ENCODE data around the gene RAB36.

The RAB36 gene

DNA sequence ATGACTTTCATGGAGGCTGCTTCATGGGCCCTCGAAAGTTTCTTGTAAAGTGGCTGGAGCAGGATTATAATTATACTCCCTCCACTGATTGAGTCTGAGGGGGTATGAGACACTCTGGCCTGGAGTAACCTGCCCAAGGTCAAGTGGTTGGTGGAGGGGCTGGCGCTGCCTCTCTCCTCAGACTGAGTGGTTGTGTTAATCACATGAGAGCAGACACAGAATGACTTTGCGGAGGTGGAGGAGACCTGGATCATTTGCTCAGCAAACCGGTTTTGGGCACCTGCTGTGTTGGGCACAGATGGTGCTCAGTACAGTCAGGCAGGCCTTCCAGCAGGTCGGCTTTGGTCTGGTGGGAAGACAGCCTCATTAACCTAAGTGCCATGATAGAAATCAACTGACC, 46.9 kb downstream of the RAB36 start:
- no peak for TF ChIP-seq CTBP1 (IDR thresholded peaks at IDR 0.05; ENCODE audit: borderline replicate concordance)
- no peak for TF ChIP-seq ELF4 (IDR thresholded peaks at IDR 0.05)
- TF ChIP-seq SP1 (IDR thresholded peaks at IDR 0.05), result no peak
- TF ChIP-seq HDGF (IDR thresholded peaks at IDR 0.05; ENCODE audit: borderline replicate concordance), result no peak
- no peak for TF ChIP-seq FOXA1 (IDR thresholded peaks at IDR 0.05)
- TF ChIP-seq NFRKB (IDR thresholded peaks at IDR 0.05), result no peak
- TF ChIP-seq FOXK2 (IDR thresholded peaks at IDR 0.05), result no peak
- no peak for TF ChIP-seq SUZ12 (IDR thresholded peaks at IDR 0.05)
- no peak for TF ChIP-seq TARDBP (IDR thresholded peaks at IDR 0.05)
- ChIA-PET POLR2A (no interaction called here), CTCF (no interaction called here)
- no peak for DNase-seq (ENCODE audit: extremely low spot score)

DNA sequence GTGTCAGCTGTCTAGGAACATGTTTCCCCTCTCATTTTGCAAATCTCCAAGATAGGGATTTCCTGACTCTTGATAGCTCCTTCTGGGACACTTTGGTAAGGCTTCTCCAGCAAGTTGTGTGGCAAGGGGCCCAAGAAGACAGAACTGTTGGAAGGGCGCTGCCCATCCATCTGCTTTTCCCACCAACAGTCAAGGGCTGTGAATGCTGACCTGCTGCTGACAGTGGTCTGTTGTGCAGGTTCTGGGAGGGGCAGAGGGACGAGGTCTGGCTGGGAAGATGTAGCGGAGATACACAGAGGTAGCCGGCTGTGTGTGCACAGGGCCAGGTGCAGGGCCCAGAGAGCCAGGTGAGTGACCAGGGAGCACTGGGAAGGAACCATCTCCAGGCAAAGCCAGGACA, 47.3 kb downstream of the RAB36 start:
- TF ChIP-seq LEF1 (IDR thresholded peaks at IDR 0.05; ENCODE audit: borderline replicate concordance) (no peak), FOXM1 (IDR thresholded peaks at IDR 0.05; ENCODE audit: borderline replicate concordance) (no peak), FOXA1 (IDR thresholded peaks at IDR 0.05) (no peak), L3MBTL2 (conservative IDR thresholded peaks at IDR 0.05) (no peak), TARDBP (IDR thresholded peaks at IDR 0.05) (no peak), FOXK2 (IDR thresholded peaks at IDR 0.05) (no peak), CTBP1 (IDR thresholded peaks at IDR 0.05; ENCODE audit: borderline replicate concordance) (no peak), HDGF (IDR thresholded peaks at IDR 0.05; ENCODE audit: borderline replicate concordance) (no peak), BHLHE40 (IDR thresholded peaks at IDR 0.05; ENCODE audit: borderline replicate concordance) (no peak), ZNF384 (IDR thresholded peaks at IDR 0.05) (no peak), SP1 (IDR thresholded peaks at IDR 0.05) (no peak)
- CTCF ChIA-PET, result no interaction called here
- POLR2A ChIA-PET, result no interaction called here
- DNase-seq (ENCODE audit: extremely low spot score), result no peak

DNA sequence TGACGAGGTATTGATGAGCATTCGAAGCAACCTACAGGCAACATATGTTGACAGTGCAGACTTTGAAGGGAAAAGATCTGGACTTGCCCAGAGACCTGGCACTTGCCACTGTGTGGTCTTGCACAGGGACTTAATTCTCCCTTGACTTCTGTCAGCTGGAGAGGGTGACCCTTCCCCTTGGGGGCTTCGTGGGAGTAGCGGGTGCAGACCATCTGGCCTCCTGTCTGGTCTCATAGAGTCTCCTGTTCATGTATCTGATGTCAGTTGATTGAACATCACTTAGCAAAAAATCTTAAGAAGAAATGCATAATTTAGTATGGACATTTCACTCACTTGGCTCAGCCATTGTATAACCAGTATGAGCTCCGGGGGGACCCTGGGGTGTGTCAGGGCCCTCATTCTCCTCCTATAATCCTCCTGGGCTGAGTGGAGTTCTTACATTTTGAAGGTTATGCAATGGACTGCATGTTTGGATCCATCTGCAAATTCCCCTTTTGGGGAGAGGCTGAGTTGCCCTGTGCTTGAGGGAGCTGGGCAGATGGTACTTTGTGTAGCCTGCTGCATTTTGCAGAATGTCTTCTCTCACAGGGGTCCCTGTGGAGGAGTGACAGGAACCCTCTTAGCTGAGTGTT, 48.0 kb downstream of the RAB36 start:
- CTCF ChIA-PET, result no interaction called here
- no peak for TF ChIP-seq CTBP1 (IDR thresholded peaks at IDR 0.05; ENCODE audit: borderline replicate concordance)
- no peak for TF ChIP-seq NFRKB (IDR thresholded peaks at IDR 0.05)
- TF ChIP-seq FOXA1 (IDR thresholded peaks at IDR 0.05), result no peak
- TF ChIP-seq SUZ12 (IDR thresholded peaks at IDR 0.05), result no peak
- TF ChIP-seq TARDBP (IDR thresholded peaks at IDR 0.05), result no peak
- TF ChIP-seq, protein P1, sequence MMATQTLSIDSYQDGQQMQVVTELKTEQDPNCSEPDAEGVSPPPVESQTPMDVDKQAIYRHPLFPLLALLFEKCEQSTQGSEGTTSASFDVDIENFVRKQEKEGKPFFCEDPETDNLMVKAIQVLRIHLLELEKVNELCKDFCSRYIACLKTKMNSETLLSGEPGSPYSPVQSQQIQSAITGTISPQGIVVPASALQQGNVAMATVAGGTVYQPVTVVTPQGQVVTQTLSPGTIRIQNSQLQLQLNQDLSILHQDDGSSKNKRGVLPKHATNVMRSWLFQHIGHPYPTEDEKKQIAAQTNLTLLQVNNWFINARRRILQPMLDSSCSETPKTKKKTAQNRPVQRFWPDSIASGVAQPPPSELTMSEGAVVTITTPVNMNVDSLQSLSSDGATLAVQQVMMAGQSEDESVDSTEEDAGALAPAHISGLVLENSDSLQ (IDR thresholded peaks at IDR 0.05), result no peak
- no peak for TF ChIP-seq LEF1 (IDR thresholded peaks at IDR 0.05; ENCODE audit: borderline replicate concordance)
- TF ChIP-seq BHLHE40 (IDR thresholded peaks at IDR 0.05; ENCODE audit: borderline replicate concordance), result no peak
- no peak for TF ChIP-seq HDGF (IDR thresholded peaks at IDR 0.05; ENCODE audit: borderline replicate concordance)
- TF ChIP-seq SP1 (IDR thresholded peaks at IDR 0.05), result no peak
- no peak for TF ChIP-seq ARNT (IDR thresholded peaks at IDR 0.05)
- TF ChIP-seq FOXK2 (IDR thresholded peaks at IDR 0.05), result no peak
- no peak for TF ChIP-seq ELF4 (IDR thresholded peaks at IDR 0.05)
- no peak for TF ChIP-seq FOXM1 (IDR thresholded peaks at IDR 0.05; ENCODE audit: borderline replicate concordance)
- no peak for TF ChIP-seq ZNF384 (IDR thresholded peaks at IDR 0.05)
- TF ChIP-seq L3MBTL2 (conservative IDR thresholded peaks at IDR 0.05), result no peak
- DNase-seq (ENCODE audit: extremely low spot score), result no peak
- POLR2A ChIA-PET, result no interaction called here

DNA sequence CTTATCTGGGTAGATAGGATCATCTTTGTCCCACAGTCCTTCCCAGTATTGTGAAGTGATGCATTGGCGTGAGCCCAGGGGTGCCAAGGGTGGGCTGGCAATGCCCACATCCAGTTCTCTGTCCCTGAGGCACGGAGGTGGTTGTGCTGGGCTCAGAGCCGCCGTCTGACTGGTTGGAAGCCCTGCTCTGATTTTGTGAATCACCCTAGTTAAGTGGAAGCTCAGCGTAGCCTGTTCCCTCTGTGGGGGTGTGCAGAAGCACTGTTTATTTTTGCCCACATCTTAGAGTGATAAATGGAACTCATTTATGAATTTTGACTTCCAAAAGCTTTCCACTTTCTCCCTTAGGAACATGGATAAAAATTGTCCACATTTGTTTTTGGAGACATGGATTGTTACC, 48.6 kb downstream of the RAB36 start:
- ChIA-PET CTCF (no interaction called here), POLR2A (no interaction called here)
- no peak for DNase-seq (ENCODE audit: extremely low spot score)
- TF ChIP-seq BHLHE40 (IDR thresholded peaks at IDR 0.05; ENCODE audit: borderline replicate concordance) (no peak), LEF1 (IDR thresholded peaks at IDR 0.05; ENCODE audit: borderline replicate concordance) (no peak), L3MBTL2 (conservative IDR thresholded peaks at IDR 0.05) (no peak), HDGF (IDR thresholded peaks at IDR 0.05; ENCODE audit: borderline replicate concordance) (no peak), ZNF384 (IDR thresholded peaks at IDR 0.05) (no peak), FOXM1 (IDR thresholded peaks at IDR 0.05; ENCODE audit: borderline replicate concordance) (no peak), ELF4 (IDR thresholded peaks at IDR 0.05) (no peak), CTBP1 (IDR thresholded peaks at IDR 0.05; ENCODE audit: borderline replicate concordance) (no peak), NFRKB (IDR thresholded peaks at IDR 0.05) (no peak), TARDBP (IDR thresholded peaks at IDR 0.05) (no peak), SUZ12 (IDR thresholded peaks at IDR 0.05) (no peak), FOXA1 (IDR thresholded peaks at IDR 0.05) (no peak), FOXK2 (IDR thresholded peaks at IDR 0.05) (no peak), ARNT (IDR thresholded peaks at IDR 0.05) (no peak), SP1 (IDR thresholded peaks at IDR 0.05) (no peak)
- TF ChIP-seq, protein P1 (IDR thresholded peaks at IDR 0.05), result no peak

DNA sequence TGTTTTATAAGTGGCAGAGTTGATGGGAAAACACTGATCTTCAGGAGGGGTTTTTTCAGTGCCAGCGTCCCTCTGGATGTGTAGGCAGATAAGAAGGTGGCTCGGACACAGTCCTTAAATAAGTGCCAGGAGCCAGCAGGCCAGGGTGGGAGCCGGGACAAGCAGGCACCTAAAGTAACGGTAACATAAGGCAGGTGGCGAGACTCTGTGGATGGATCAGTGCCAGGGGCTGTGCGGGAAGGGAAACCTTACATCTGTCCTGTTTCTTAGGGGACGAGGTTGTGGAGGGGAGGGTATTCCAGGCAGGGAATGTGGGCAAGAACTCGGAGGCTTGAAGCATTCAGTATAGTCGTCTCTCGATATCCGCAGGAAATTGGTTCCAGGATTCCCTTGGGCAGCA, 50.9 kb downstream of the RAB36 start:
- TF ChIP-seq ELF4 (IDR thresholded peaks at IDR 0.05) (no peak), ZNF384 (IDR thresholded peaks at IDR 0.05) (no peak), L3MBTL2 (conservative IDR thresholded peaks at IDR 0.05) (no peak), HDGF (IDR thresholded peaks at IDR 0.05; ENCODE audit: borderline replicate concordance) (no peak), BHLHE40 (IDR thresholded peaks at IDR 0.05; ENCODE audit: borderline replicate concordance) (no peak), SUZ12 (IDR thresholded peaks at IDR 0.05) (no peak), FOXM1 (IDR thresholded peaks at IDR 0.05; ENCODE audit: borderline replicate concordance) (no peak), LEF1 (IDR thresholded peaks at IDR 0.05; ENCODE audit: borderline replicate concordance) (no peak), FOXA1 (IDR thresholded peaks at IDR 0.05) (no peak), CTBP1 (IDR thresholded peaks at IDR 0.05; ENCODE audit: borderline replicate concordance) (no peak), NFRKB (IDR thresholded peaks at IDR 0.05) (no peak)
- TF ChIP-seq, protein P1 (IDR thresholded peaks at IDR 0.05), result no peak
- CTCF ChIA-PET, result no interaction called here
- no peak for DNase-seq (ENCODE audit: extremely low spot score)
- POLR2A ChIA-PET, result no interaction called here

DNA sequence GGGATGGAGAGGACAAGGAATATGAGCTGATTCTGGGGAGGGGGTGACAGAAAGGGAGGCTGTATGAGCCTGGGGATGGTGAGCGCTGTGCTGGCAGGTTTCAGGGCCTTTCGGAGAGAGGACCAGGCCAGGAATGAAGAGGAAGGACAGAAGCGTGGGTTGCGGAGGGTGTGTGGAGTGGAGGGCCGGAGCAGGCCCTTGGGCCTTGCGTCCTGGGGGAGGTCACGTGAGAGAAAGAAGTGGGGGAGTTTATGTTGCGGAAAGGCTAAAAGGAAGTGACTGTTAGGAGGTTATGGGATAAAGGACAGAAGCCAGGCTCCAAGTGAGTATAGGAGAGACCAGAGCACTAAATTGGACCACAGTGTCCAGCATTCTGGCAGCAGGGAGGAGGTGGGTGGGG, 52.6 kb downstream of the RAB36 start:
- ChIA-PET CTCF (no interaction called here), POLR2A (no interaction called here)
- TF ChIP-seq ELF4 (IDR thresholded peaks at IDR 0.05) (no peak), NFRKB (IDR thresholded peaks at IDR 0.05) (no peak), FOXA1 (IDR thresholded peaks at IDR 0.05) (no peak), SUZ12 (IDR thresholded peaks at IDR 0.05) (no peak), CTBP1 (IDR thresholded peaks at IDR 0.05; ENCODE audit: borderline replicate concordance) (no peak), FOXM1 (IDR thresholded peaks at IDR 0.05; ENCODE audit: borderline replicate concordance) (no peak), ZNF384 (IDR thresholded peaks at IDR 0.05) (no peak), LEF1 (IDR thresholded peaks at IDR 0.05; ENCODE audit: borderline replicate concordance) (no peak), HDGF (IDR thresholded peaks at IDR 0.05; ENCODE audit: borderline replicate concordance) (no peak), SP1 (IDR thresholded peaks at IDR 0.05) (no peak), ARNT (IDR thresholded peaks at IDR 0.05) (no peak)
- TF ChIP-seq, protein P1 (IDR thresholded peaks at IDR 0.05), result no peak
- no peak for DNase-seq (ENCODE audit: extremely low spot score)
